Gastrocnemius medialis (tissue), 4 donors: ENCODE results near the gene PROM2.

Experiments
- POLR2A ChIP-seq, 2 donors: fragments of 450-650 bp; IDR thresholded peaks; one replicate each; pipeline ENCODE4 v1.6.1; 2017; ENCODE audit warnings: antibody characterized with exemption in 2 of 2, mild to moderate bottlenecking in 2 of 2, moderate library complexity in 2 of 2
- TF ChIP-seq, protein P1 (sequence below), 5 experiments: fragments of 450-650 bp in 3 of 5; fragments of 200-600 bp in 2 of 5; sonication (generic) in 2 of 5; IDR thresholded peaks in 4 of 5; conservative IDR thresholded peaks in 1 of 5; 1 replicate in 4 of 5; 2 replicates in 1 of 5; pipeline ENCODE4 v1.5.1; 2016 to 2019; ENCODE audit warnings: antibody characterized with exemption in 5 of 5, mild to moderate bottlenecking in 3 of 5, moderate library complexity in 3 of 5

- TF ChIP-seq, protein P1, sequence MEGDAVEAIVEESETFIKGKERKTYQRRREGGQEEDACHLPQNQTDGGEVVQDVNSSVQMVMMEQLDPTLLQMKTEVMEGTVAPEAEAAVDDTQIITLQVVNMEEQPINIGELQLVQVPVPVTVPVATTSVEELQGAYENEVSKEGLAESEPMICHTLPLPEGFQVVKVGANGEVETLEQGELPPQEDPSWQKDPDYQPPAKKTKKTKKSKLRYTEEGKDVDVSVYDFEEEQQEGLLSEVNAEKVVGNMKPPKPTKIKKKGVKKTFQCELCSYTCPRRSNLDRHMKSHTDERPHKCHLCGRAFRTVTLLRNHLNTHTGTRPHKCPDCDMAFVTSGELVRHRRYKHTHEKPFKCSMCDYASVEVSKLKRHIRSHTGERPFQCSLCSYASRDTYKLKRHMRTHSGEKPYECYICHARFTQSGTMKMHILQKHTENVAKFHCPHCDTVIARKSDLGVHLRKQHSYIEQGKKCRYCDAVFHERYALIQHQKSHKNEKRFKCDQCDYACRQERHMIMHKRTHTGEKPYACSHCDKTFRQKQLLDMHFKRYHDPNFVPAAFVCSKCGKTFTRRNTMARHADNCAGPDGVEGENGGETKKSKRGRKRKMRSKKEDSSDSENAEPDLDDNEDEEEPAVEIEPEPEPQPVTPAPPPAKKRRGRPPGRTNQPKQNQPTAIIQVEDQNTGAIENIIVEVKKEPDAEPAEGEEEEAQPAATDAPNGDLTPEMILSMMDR (IDR thresholded peaks at IDR 0.05 in 4 of 5, conservative IDR thresholded peaks at IDR 0.05 in 1 of 5) = no peak
- no peak for TF ChIP-seq POLR2A (IDR thresholded peaks at IDR 0.05)
Measured at GRCh38 chr2:95301876-95302641, 27.8 kb downstream of the PROM2 start.
